ENCODE results near the gene NDRG2. TPM values are rescaled to one million over a fixed set of nuclear protein-coding genes. Genes with fewer than 3 reads are reported as not detected.

The NDRG2 gene
- total and polyA plus RNA-seq, 8 donors: 25.6 to 158 (median 131) TPM

DNA sequence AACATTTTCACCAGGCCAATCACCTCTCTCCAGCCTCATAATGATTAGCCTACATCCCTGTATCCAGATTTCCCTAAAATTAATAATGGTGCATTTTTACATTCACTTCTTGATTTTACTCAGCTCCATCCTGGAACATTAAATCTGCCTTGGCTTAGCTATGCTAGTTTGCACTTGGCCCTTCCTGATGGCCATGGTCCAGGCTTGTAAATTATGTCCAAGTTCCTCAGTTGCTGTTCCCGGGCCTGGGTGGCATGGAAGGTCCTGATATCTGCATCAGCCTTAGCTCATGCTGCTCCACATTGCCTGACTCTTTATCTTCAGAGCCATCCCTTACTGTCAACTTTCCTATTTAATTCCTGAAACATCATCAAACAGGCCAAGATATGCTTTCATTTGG, 46.2 kb downstream of the NDRG2 start:
- no peaks in the 10 kb centered on the region for H3K27me3 ChIP-seq
- no peak overlapping the region for H3K27ac ChIP-seq
- no peaks in the 10 kb centered on the region for H3K4me1 ChIP-seq
- DNase-seq: no peak
- no peak for TF ChIP-seq CTCF (IDR thresholded peaks at IDR 0.05)
- no peak for ATAC-seq
- no peak overlapping the region for H3K4me3 ChIP-seq
- intact Hi-C loops (cut with DNase I): no loop called here
- no peaks in the 10 kb centered on the region for H3K9me3 ChIP-seq
- no peaks in the 10 kb centered on the region for H3K36me3 ChIP-seq

DNA sequence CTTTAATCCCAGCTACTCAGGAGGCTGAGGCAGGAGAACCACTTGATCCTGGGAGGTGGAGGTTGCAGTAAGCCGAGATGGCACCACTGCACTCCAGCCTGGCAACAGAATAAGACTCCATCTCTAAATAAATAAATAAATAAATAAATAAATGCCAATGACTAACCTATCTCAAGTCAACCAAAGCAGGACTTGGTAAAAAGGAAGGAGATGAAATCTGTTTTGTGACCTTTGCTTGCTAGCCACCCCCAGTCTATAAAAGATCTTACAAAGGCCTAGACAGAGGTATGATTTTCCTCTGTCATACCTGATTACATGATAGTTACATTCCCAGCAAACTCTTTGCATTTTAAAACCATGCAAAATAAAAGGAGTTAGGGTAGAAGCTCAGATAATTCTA, 48.6 kb downstream of the NDRG2 start:
- Histone ChIP-seq H3K36me3 (no peaks in the 10 kb centered on the region), H3K9me3 (no peaks in the 10 kb centered on the region), H3K27ac (no peak overlapping the region), H3K4me3 (no peak overlapping the region), H3K27me3 (no peaks in the 10 kb centered on the region), H3K4me1 (peaks cover 0 to 6% of the 10 kb centered on the region in 2 donors)
- no peak for DNase-seq
- intact Hi-C loops (cut with DNase I): no loop called here
- ATAC-seq: no peak
- TF ChIP-seq CTCF (IDR thresholded peaks at IDR 0.05): no peak

- intact Hi-C loops (cut with DNase I): no loop called here
- no peak overlapping the region for H3K27ac ChIP-seq
- peaks cover 0 to 15% of the 10 kb centered on the region in 2 donors for H3K4me1 ChIP-seq
- H3K36me3 ChIP-seq: no peaks in the 10 kb centered on the region
- no peaks in the 10 kb centered on the region for H3K9me3 ChIP-seq
- ATAC-seq (no peak), DNase-seq (no peak)
- H3K4me3 ChIP-seq: no peak overlapping the region
- TF ChIP-seq CTCF (IDR thresholded peaks at IDR 0.05): no peak
- H3K27me3 ChIP-seq: no peaks in the 10 kb centered on the region
Observed at GRCh38 chr14:20973501-20973900, 51.4 kb downstream of the NDRG2 start.

GRCh38 chr14:20971705-20972021, 53.2 kb downstream of the NDRG2 start:
- intact Hi-C loops (cut with DNase I): no loop called here
- no peak for DNase-seq
- peak overlapping the region; percentile 44 to 57 for H3K4me3 ChIP-seq

DNA sequence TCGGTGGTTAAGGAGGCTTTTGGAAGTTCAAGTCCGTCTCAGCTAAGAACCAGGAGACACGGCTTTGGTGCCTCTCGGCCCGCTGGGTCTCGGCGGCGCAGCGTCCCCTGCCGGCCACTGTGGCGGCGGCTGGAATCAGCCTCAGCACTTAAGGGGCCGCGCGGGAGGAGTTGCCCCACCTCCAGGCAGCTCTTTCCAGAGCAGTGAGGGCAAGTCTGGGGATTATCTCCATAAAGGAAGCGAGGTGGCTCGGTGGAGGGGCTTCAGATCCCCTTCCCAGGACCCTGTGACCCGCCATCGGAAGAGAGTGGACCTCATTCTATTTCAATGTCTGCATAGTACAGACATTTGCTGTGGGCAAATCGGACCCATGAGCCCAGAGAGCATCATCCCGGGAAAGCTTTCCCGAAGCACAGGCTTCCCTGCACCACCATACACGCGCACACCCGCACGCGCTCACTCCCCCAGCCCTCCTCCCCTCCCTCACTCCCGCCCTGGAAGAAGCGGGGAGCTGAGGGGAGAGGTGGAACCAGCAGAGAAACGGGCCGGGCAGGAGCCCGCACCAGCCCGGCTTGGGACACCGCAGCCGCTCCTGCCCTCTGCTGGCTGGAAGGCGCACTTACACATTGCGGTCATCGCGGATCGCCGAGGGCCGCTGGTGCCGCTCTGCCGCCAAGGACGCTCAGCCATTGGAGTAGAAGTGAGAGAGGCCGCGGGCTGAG, 53.7 kb downstream of the NDRG2 start:
- peak overlapping the region; percentile 44 to 57 for H3K4me3 ChIP-seq
- TF ChIP-seq CTCF (IDR thresholded peaks at IDR 0.05): peak; percentile 81 to 86
- ATAC-seq: peak; percentile 99
- DNase-seq: peak; percentile 83 to 98 (median 90)
- peak overlapping the region; percentile 37 to 68 for H3K27ac ChIP-seq
- H3K4me1 ChIP-seq: peaks cover 0 to 15% of the 10 kb centered on the region in 2 donors
- H3K36me3 ChIP-seq: no peaks in the 10 kb centered on the region
- no peaks in the 10 kb centered on the region for H3K27me3 ChIP-seq
- H3K9me3 ChIP-seq: no peaks in the 10 kb centered on the region
- intact Hi-C loops (cut with DNase I): no loop called here

More at GRCh38 chr14:20971705-20972021, 53.2 kb downstream of the NDRG2 start:
- Histone ChIP-seq H3K36me3 (no peaks in the 10 kb centered on the region), H3K27me3 (no peaks in the 10 kb centered on the region), H3K4me1 (peaks cover 0 to 15% of the 10 kb centered on the region in 2 donors), H3K27ac (peak overlapping the region; percentile 37 to 68), H3K9me3 (no peaks in the 10 kb centered on the region)
- no peak for TF ChIP-seq CTCF (IDR thresholded peaks at IDR 0.05)
- ATAC-seq: peak; percentile 12
